DOHH2 (cell line): ENCODE data around the gene SUMF1.
A peak's percentile ranks its signal among the peaks of the same experiment; 100 is the strongest.

ENCODE experiments used
- H3F3A ChIP-seq: fragments of 200-600 bp; sonication (generic), shearing (Covaris generic); 2 replicates; pipeline ENCODE4 v1.6.0; 2016; ENCODE audit warnings: antibody characterized with exemption, mild to moderate bottlenecking; ENCODE audit not compliant: control insufficient read depth, insufficient read depth
- H3K27ac ChIP-seq: fragments of 200-600 bp; sonication (generic); 2 replicates; pipeline ENCODE4 v1.5.1; 2014; ENCODE audit warnings: low read depth, mild to moderate bottlenecking, low read length, moderate library complexity
- H3K27me3 ChIP-seq: fragments of 200-600 bp; sonication (generic); 2 replicates; pipeline ENCODE4 v1.6.1; 2014; ENCODE audit warnings: mild to moderate bottlenecking, low read length, mixed read lengths; ENCODE audit not compliant: control insufficient read depth
- H3K36me3 ChIP-seq: fragments of 200-600 bp; sonication (generic); 2 replicates; pipeline ENCODE4 v1.6.1; 2014; ENCODE audit warnings: mild to moderate bottlenecking, low read length, moderate library complexity, mixed read lengths; ENCODE audit not compliant: control insufficient read depth
- H3K4me1 ChIP-seq: fragments of 200-600 bp; sonication (generic); 2 replicates; pipeline ENCODE4 v1.6.1; 2014; ENCODE audit warnings: mild to moderate bottlenecking, low read length, mixed read lengths; ENCODE audit not compliant: control insufficient read depth
- H3K4me2 ChIP-seq: fragments of 200-600 bp; sonication (generic); 2 replicates; pipeline ENCODE4 v1.6.0; 2014; ENCODE audit warnings: mild to moderate bottlenecking, low read length, moderate library complexity
- H3K4me3 ChIP-seq: fragments of 200-600 bp; sonication (generic); 2 replicates; pipeline ENCODE4 v1.5.1; 2014; ENCODE audit warnings: mild to moderate bottlenecking, low read length, mixed read lengths
- H3K79me2 ChIP-seq: fragments of 200-600 bp; sonication (generic); 2 replicates; pipeline ENCODE4 v1.6.1; 2014; ENCODE audit warnings: mild to moderate bottlenecking, low read length, mixed read lengths; ENCODE audit not compliant: control insufficient read depth
- H3K9me2 ChIP-seq: fragments of 200-600 bp; sonication (generic); replicated peaks from 2 replicates; pipeline ENCODE4 v1.6.1; 2014; ENCODE audit warnings: mild to moderate bottlenecking, low read length, mixed read lengths; ENCODE audit not compliant: control insufficient read depth
- H3K9me3 ChIP-seq: fragments of 200-600 bp; sonication (generic); 2 replicates; pipeline ENCODE4 v1.6.1; 2014; ENCODE audit warnings: antibody characterized with exemption, low read length, mixed read lengths; ENCODE audit not compliant: control insufficient read depth, insufficient read depth
- H4K20me1 ChIP-seq: fragments of 200-600 bp; sonication (generic); 2 replicates; pipeline ENCODE4 v1.6.0; 2014; ENCODE audit warnings: low read depth, mild to moderate bottlenecking, antibody characterized with exemption, low read length, moderate library complexity; ENCODE audit not compliant: control insufficient read depth, insufficient read depth
- EZH2phosphoT487 ChIP-seq: fragments of 200-600 bp; sonication (generic); IDR thresholded peaks from 2 replicates; pipeline ENCODE4 v1.6.1; 2017; ENCODE audit warnings: borderline replicate concordance, mild to moderate bottlenecking, antibody characterized with exemption, low read length, moderate library complexity, mixed read lengths
- TF ChIP-seq, protein P1 (sequence below): fragments of 200-600 bp; sonication (generic); IDR thresholded peaks from one replicate; pipeline ENCODE4 v1.5.1; 2014; ENCODE audit warnings: antibody characterized with exemption, mild to moderate bottlenecking, low read depth, low read length; ENCODE audit not compliant: poor library complexity, severe bottlenecking

Gene SUMF1

DNA sequence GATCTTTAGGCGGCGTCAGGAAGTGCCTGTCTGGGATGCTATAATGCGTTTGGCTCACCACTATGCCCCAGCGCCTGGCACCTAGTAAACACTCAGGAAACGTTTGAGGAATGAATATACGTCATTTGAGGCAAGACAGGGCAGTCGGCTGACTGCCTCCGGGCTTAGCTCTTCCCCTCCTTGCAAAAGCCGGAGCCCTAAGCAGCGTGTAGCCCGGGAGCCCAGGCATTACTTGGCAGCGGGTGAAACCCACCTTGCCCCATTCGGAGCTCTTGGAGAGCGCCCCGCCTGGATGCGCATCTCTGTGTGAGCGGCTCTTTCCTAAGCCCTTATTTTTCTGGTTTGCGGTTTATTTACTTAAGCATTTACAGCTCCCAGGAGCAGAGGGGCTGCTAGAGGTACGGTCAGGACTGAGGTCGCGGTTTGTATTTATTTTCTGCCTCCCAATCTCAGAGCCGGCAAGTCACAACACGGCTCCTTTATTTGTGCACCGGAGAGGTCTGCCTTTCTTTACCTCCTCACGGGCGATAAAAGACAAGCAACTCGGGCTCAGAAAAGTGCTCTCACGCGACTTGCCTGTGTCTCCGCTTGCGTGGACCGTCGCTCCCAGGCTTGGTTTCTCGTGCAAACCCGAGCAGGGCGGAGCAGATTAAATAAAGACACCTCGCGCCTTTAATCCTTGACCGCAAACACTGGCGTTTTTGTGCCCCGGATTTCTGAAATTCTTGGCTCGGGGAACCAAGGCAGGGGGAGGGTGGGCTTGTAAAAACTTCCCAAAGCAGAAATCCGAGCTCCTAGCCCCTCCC lies 25.3 kb upstream of the SUMF1 start:
- Histone ChIP-seq H3K36me3 (peaks cover 21% of the 10 kb centered on the region), H3K4me3 (peak overlapping the region; percentile 95), H3K79me2 (peaks cover 31% of the 10 kb centered on the region), H3K4me1 (peaks cover 42% of the 10 kb centered on the region), H3K27me3 (peaks cover 28% of the 10 kb centered on the region), H3K9me2 (no peaks in the 10 kb centered on the region), H3K4me2 (peak overlapping the region; percentile 90), H3K27ac (no peak overlapping the region), H4K20me1 (no peaks in the 10 kb centered on the region), H3F3A (peaks cover 15% of the 10 kb centered on the region), H3K9me3 (no peaks in the 10 kb centered on the region)
- TF ChIP-seq EZH2phosphoT487 = no peak
- TF ChIP-seq, protein P1, sequence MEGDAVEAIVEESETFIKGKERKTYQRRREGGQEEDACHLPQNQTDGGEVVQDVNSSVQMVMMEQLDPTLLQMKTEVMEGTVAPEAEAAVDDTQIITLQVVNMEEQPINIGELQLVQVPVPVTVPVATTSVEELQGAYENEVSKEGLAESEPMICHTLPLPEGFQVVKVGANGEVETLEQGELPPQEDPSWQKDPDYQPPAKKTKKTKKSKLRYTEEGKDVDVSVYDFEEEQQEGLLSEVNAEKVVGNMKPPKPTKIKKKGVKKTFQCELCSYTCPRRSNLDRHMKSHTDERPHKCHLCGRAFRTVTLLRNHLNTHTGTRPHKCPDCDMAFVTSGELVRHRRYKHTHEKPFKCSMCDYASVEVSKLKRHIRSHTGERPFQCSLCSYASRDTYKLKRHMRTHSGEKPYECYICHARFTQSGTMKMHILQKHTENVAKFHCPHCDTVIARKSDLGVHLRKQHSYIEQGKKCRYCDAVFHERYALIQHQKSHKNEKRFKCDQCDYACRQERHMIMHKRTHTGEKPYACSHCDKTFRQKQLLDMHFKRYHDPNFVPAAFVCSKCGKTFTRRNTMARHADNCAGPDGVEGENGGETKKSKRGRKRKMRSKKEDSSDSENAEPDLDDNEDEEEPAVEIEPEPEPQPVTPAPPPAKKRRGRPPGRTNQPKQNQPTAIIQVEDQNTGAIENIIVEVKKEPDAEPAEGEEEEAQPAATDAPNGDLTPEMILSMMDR = no peak

DNA sequence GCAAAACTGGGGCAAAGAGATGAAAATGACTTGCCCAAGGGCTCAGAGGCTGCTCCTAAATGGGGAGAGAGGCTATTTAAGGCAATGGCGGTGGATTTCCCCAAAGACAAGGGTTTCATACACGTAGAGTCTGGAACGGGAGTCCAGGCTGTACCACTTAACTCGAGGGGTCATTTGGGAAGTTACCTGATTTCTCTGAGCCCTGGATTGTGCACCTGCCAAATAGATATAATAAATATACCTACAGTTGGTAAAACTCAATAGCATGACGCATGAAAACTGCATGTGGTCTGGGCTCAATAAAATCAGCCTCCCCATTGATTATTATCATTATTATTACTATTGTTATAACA lies 24.8 kb upstream of the SUMF1 start:
- H3F3A ChIP-seq = peaks cover 15% of the 10 kb centered on the region
- H3K4me3 ChIP-seq = peak overlapping the region; percentile 95
- peak overlapping the region; percentile 90 for H3K4me2 ChIP-seq
- H4K20me1 ChIP-seq = no peaks in the 10 kb centered on the region
- peaks cover 28% of the 10 kb centered on the region for H3K27me3 ChIP-seq
- TF ChIP-seq, protein P1 = no peak
- TF ChIP-seq EZH2phosphoT487 = no peak
- H3K79me2 ChIP-seq = peaks cover 28% of the 10 kb centered on the region
- no peaks in the 10 kb centered on the region for H3K9me2 ChIP-seq
- peaks cover 16% of the 10 kb centered on the region for H3K36me3 ChIP-seq
- no peak overlapping the region for H3K27ac ChIP-seq
- peaks cover 39% of the 10 kb centered on the region for H3K4me1 ChIP-seq
- no peaks in the 10 kb centered on the region for H3K9me3 ChIP-seq

DNA sequence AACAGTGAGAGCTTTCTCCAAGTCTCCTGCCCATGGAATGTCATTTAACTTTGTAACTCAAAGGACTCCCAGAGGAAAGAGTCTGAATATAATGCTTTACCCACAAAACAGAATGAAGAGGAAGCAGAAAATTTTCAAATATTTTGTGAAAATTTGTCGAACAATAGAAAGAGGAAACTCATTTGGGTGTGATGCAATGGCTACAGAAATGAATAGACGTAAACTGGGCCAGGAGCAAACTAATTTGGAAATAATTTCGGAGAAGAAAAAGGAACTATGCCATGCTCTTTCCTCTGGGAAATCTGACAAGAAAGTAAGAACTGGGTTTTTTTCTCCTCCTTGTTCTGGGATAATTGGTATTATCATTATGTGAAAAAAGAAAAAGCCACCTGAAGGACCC lies 11.2 kb upstream of the SUMF1 start:
- no peaks in the 10 kb centered on the region for H3K27me3 ChIP-seq
- H3K9me3 ChIP-seq = peaks cover 7% of the 10 kb centered on the region; the same call in 1 of the 2 replicates

More for the DNA sequence above, 11.2 kb upstream of the SUMF1 start:
- Histone ChIP-seq H4K20me1 (no peaks in the 10 kb centered on the region), H3K9me2 (no peaks in the 10 kb centered on the region), H3K4me2 (no peak overlapping the region), H3K27ac (no peak overlapping the region), H3K79me2 (no peaks in the 10 kb centered on the region), H3K4me1 (peaks cover 22% of the 10 kb centered on the region), H3K4me3 (no peak overlapping the region), H3K36me3 (no peaks in the 10 kb centered on the region), H3F3A (peaks cover 6% of the 10 kb centered on the region)
- TF ChIP-seq, protein P1 = no peak
- no peak for TF ChIP-seq EZH2phosphoT487
